Endothelial cell of umbilical vein (primary cell): Measurements from ENCODE around the gene AMN. TPM values are rescaled to one million over a fixed set of nuclear protein-coding genes. Genes with fewer than 3 reads are reported as not detected.

ENCODE experiments used
- BruUV-seq: library from RNA; stranded (reverse); fragments of 400-500 nt; replicated peaks from 2 replicates; lab custom pipeline; 2021; lab: Mats Ljungman, UMichigan
- CTCF ChIA-PET: fragments of 300-600, 350-600 bp; sonication (Branson Sonifier 250); formaldehyde crosslinking; loops from one replicate; lab custom pipeline; 2021; ENCODE audit warnings: antibody characterized with exemption, inconsistent platforms; lab: Charles Lee
- POLR2A ChIA-PET: fragments of 300-600, 350-600 bp; sonication (Branson Sonifier 250); formaldehyde crosslinking; loops from one replicate; lab custom pipeline; 2021; ENCODE audit warnings: antibody characterized with exemption, inconsistent platforms; lab: Charles Lee
- DNase-seq: peaks from one replicate; pipeline ENCODE4 v3.0.0-alpha.2; 2011; ENCODE audit warnings: low read depth, low spot score
- FAIRE-seq: peaks from 2 replicates; lab custom pipeline; 2011; peaks lifted over from hg19 to GRCh38; lab: Jason Lieb, UNC
- H2AFZ ChIP-seq: 2 replicates; pipeline ENCODE4 v1.6.0; 2012; ENCODE audit warnings: low read depth, low read length, control low read depth, inconsistent platforms
- H3K27ac ChIP-seq: 2 replicates; pipeline ENCODE4 v1.5.1; 2011; ENCODE audit warnings: low read depth, mild to moderate bottlenecking, control low read depth, low read length, moderate library complexity; ENCODE audit not compliant: insufficient read depth
- H3K27me3 ChIP-seq, 2 experiments: 2 replicates each; pipeline versions ENCODE4 v1.6.0 to v1.6.1; 2011; ENCODE audit warnings: low read length in 2 of 2, mixed read lengths in 1 of 2; ENCODE audit not compliant: control insufficient read depth in 2 of 2, insufficient read depth in 2 of 2
- H3K36me3 ChIP-seq, 2 experiments: 2 replicates in 1 of 2; 3 replicates in 1 of 2; pipeline ENCODE4 v1.5.1; 2011; ENCODE audit warnings: low read length in 2 of 2, mild to moderate bottlenecking in 1 of 2, moderate library complexity in 1 of 2; ENCODE audit not compliant: control insufficient read depth in 2 of 2, insufficient read depth in 2 of 2; ENCODE audit errors: extremely low read depth in 1 of 2
- H3K4me1 ChIP-seq: 3 replicates; pipeline ENCODE4 v1.5.1; 2011; ENCODE audit warnings: mild to moderate bottlenecking, low read length; ENCODE audit not compliant: control insufficient read depth, insufficient read depth; ENCODE audit errors: extremely low read depth
- H3K4me2 ChIP-seq: 2 replicates; pipeline ENCODE4 v1.6.1; 2011; ENCODE audit warnings: low read length, control low read depth, mixed read lengths; ENCODE audit not compliant: insufficient read depth
- H3K4me3 ChIP-seq, 3 experiments: fragments of 200-600 bp in 1 of 3; sonication (generic), shearing (Covaris generic) in 1 of 3; replicated peaks in 1 of 3; 2 replicates each; pipeline ENCODE4 v1.5.1; 2011 to 2016; ENCODE audit warnings: control low read depth in 3 of 3, low read length in 3 of 3, mild to moderate bottlenecking in 2 of 3, inconsistent platforms in 1 of 3, low read depth in 1 of 3, moderate library complexity in 1 of 3; ENCODE audit not compliant: insufficient read depth in 1 of 3
- H3K79me2 ChIP-seq: 2 replicates; pipeline ENCODE4 v1.6.0; 2012; ENCODE audit warnings: low read length, inconsistent platforms; ENCODE audit not compliant: control insufficient read depth, insufficient read depth
- H3K9ac ChIP-seq: replicated peaks from 2 replicates; pipeline ENCODE3; 2011; ENCODE audit warnings: low read length, control low read depth; ENCODE audit not compliant: insufficient read depth; ENCODE audit errors: extremely low read depth
- H3K9me1 ChIP-seq: replicated peaks from 3 replicates; pipeline ENCODE4 v1.6.0; 2011; ENCODE audit warnings: mild to moderate bottlenecking, low read length; ENCODE audit not compliant: control insufficient read depth, insufficient read depth; ENCODE audit errors: extremely low read depth
- H3K9me3 ChIP-seq: replicated peaks from 2 replicates; pipeline ENCODE4 v1.5.1; 2012; ENCODE audit warnings: low read length, inconsistent platforms; ENCODE audit not compliant: control insufficient read depth, insufficient read depth
- H4K20me1 ChIP-seq: replicated peaks from 2 replicates; pipeline ENCODE3; 2011; ENCODE audit warnings: mild to moderate bottlenecking, low read length; ENCODE audit not compliant: control insufficient read depth, insufficient read depth; ENCODE audit errors: extremely low read depth
- EZH2 ChIP-seq: IDR thresholded peaks from 2 replicates; pipeline ENCODE4 v1.6.1; 2012; ENCODE audit warnings: borderline replicate concordance, low read depth, mild to moderate bottlenecking, moderate library complexity, low read length, inconsistent platforms; ENCODE audit not compliant: severe bottlenecking
- GATA2 ChIP-seq: IDR thresholded peaks from 2 replicates; pipeline ENCODE4 v1.7.0; 2011; ENCODE audit warnings: low read depth, mild to moderate bottlenecking, moderate library complexity, mixed read lengths, low read length; ENCODE audit not compliant: insufficient read length, insufficient read depth
- JUN ChIP-seq: IDR thresholded peaks from 2 replicates; pipeline ENCODE4 v1.6.1; 2011; ENCODE audit warnings: borderline replicate concordance, low read depth; ENCODE audit not compliant: insufficient read length, insufficient read depth
- POLR2A ChIP-seq: IDR thresholded peaks from 2 replicates; pipeline ENCODE4 v1.6.1; 2012; ENCODE audit warnings: low read depth, mild to moderate bottlenecking, control low read depth, low read length
- dilution Hi-C: fragments of 300-500 bp; cut with MboI; formaldehyde crosslinking; loops from one replicate; pipeline ENCODE4 v1.15.0; 2019; ENCODE audit warnings: low sequenced_read_pairs; ENCODE audit not compliant: extremely low pct_ligation_motif_present
- intact Hi-C: fragments of 100-400 bp; cut with micrococcal nuclease; formaldehyde crosslinking; loops from one replicate; pipeline ENCODE4 v1.10.0; 2022
- polyA plus RNA-seq, 4 experiments: library from polyadenylated mRNA; depleted of rRNA in 3 of 4; stranded (reverse) in 3 of 4; unstranded in 1 of 4; fragments of >200 nt; gene quantifications; 2 replicates each; pipeline versions ENCODE4 v1.2.1 to v1.2.3, GENCODE V29; 2011 to 2012; ENCODE audit warnings: missing spikeins in 1 of 4
- total RNA-seq: library from RNA; stranded (reverse); gene quantifications from 2 replicates; pipeline ENCODE4 v1.2.3, GENCODE V29; 2021
- TF ChIP-seq, protein P1 (sequence below), 2 donors: IDR thresholded peaks; 1 replicate in 1 of 2; 2 replicates in 1 of 2; pipeline ENCODE4 v1.5.1; 2011; ENCODE audit warnings: low read length in 2 of 2, mild to moderate bottlenecking in 2 of 2, moderate library complexity in 2 of 2, control low read depth in 1 of 2, inconsistent platforms in 1 of 2, low read depth in 1 of 2; ENCODE audit not compliant: insufficient read depth in 1 of 2; ENCODE audit errors: extremely low read depth in 1 of 2
- TF ChIP-seq, protein P2 (sequence below): IDR thresholded peaks from 2 replicates; pipeline ENCODE4 v1.6.1; 2011; ENCODE audit not compliant: insufficient read depth, insufficient read length

Gene AMN
- total and polyA plus RNA-seq, 2 donors (not counting 3 experiments of a cell fraction or from before 2014, with no cell fraction given) = 0.03 TPM; not detected in 1

DNA sequence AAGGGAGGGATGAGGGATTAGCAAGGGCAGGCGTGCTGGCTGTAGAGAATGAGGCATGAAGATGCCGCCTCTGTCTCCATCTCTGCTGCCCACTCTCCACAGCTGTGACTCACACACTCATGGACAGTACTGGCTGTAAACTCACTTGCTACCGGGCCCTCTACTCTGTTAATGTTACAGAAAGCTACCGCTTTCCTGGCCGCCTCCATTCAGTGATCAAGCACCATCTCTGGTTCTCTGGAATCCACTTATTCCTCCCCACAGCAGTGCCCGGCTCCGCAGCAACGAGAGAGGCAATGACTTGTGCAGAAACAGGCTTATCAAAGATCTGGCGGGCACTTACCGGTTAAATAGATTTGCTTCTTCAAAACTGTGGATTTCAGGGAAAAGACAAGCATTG lies 34.8 kb downstream of the AMN start:
- Histone ChIP-seq H3K9me1 (no peaks in the 10 kb centered on the region), H3K4me1 (no peaks in the 10 kb centered on the region), H4K20me1 (no peaks in the 10 kb centered on the region), H3K4me2 (no peak overlapping the region), H2AFZ (no peak overlapping the region), H3K79me2 (no peaks in the 10 kb centered on the region), H3K27ac (no peak overlapping the region), H3K9ac (no peak overlapping the region), H3K27me3 (no peaks in the 10 kb centered on the region), H3K4me3 (no peak overlapping the region), H3K36me3 (peaks cover 21 to 52% of the 10 kb centered on the region in 2 experiments), H3K9me3 (no peaks in the 10 kb centered on the region)
- BruUV-seq = no TSS peak
- ChIA-PET POLR2A (no interaction called here), CTCF (no interaction called here)
- dilution Hi-C loops = no loop called here
- DNase-seq (no peak), FAIRE-seq (no peak)
- intact Hi-C loops = no loop called here
- TF ChIP-seq POLR2A = no peak
- TF ChIP-seq GATA2 = no peak

DNA sequence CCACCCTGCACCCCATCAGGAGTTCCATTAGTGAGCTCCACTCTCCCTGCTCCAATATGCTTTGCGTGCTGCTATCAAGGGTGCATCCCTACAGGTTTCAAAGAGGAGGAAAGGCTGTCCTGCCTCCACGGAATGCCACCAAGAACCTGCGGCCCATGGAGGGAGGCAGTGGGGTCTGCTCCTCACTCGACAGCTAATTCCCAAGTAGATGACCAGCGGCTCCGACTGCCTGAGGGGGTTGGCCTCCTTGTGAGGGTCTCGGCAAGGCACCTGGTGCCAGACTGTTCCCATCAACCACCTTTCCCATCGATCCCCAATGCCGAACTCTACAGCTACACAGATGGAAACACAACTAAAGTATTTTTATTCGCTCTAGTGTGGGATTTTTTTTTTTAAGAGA lies 36.0 kb downstream of the AMN start:
- Histone ChIP-seq H3K27me3 (no peaks in the 10 kb centered on the region), H3K9ac (no peak overlapping the region), H3K4me2 (no peak overlapping the region), H3K27ac (no peak overlapping the region), H3K79me2 (no peaks in the 10 kb centered on the region), H4K20me1 (no peaks in the 10 kb centered on the region), H3K9me1 (no peaks in the 10 kb centered on the region), H3K4me1 (no peaks in the 10 kb centered on the region), H3K36me3 (peaks cover 18 to 46% of the 10 kb centered on the region in 2 experiments), H3K4me3 (no peak overlapping the region), H2AFZ (no peak overlapping the region), H3K9me3 (no peaks in the 10 kb centered on the region)
- FAIRE-seq (no peak), DNase-seq (no peak)
- no peak for TF ChIP-seq JUN
- TF ChIP-seq, protein P1, sequence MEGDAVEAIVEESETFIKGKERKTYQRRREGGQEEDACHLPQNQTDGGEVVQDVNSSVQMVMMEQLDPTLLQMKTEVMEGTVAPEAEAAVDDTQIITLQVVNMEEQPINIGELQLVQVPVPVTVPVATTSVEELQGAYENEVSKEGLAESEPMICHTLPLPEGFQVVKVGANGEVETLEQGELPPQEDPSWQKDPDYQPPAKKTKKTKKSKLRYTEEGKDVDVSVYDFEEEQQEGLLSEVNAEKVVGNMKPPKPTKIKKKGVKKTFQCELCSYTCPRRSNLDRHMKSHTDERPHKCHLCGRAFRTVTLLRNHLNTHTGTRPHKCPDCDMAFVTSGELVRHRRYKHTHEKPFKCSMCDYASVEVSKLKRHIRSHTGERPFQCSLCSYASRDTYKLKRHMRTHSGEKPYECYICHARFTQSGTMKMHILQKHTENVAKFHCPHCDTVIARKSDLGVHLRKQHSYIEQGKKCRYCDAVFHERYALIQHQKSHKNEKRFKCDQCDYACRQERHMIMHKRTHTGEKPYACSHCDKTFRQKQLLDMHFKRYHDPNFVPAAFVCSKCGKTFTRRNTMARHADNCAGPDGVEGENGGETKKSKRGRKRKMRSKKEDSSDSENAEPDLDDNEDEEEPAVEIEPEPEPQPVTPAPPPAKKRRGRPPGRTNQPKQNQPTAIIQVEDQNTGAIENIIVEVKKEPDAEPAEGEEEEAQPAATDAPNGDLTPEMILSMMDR (IDR thresholded peaks at IDR 0.05; ENCODE audit: extremely low read depth in 1 of 2, insufficient read depth in 1 of 2, low read depth in 1 of 2, low read length in 2 of 2) = no peak
- no peak for TF ChIP-seq EZH2
- TF ChIP-seq, protein P2, sequence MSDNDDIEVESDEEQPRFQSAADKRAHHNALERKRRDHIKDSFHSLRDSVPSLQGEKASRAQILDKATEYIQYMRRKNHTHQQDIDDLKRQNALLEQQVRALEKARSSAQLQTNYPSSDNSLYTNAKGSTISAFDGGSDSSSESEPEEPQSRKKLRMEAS = no peak
- no peak for TF ChIP-seq GATA2
- ChIA-PET POLR2A (no interaction called here), CTCF (interaction anchor here (0.6 kb wide), 1 partner anchor 14 kb away, joined by 3 read pairs; no protein-coding TSS in a partner anchor)
- BruUV-seq = no TSS peak
- dilution Hi-C loops = no loop called here
- intact Hi-C loops = no loop called here
